Caco-2 (cell line): ENCODE measurements around the gene C1orf21. TPM values are rescaled to one million over a fixed set of nuclear protein-coding genes. Genes with fewer than 3 reads are reported as not detected.

Experiments
- BruUV-seq: library from RNA; stranded (reverse); fragments of 400-500 nt; replicated peaks from 2 replicates; lab custom pipeline; 2021; lab: Mats Ljungman, UMichigan
- CTCF ChIA-PET: fragments of 300-600 bp; sonication (Branson Sonifier 250); formaldehyde crosslinking; loops from one replicate; lab custom pipeline; 2022; ENCODE audit warnings: antibody characterized with exemption; lab: Charles Lee
- POLR2A ChIA-PET: fragments of 300-600 bp; sonication (Branson Sonifier 250); formaldehyde crosslinking; loops from one replicate; lab custom pipeline; 2022; ENCODE audit warnings: antibody characterized with exemption; lab: Charles Lee
- DNase-seq, 2 experiments: peaks; one replicate each; pipeline versions ENCODE4 v3.0.0 to v3.0.0-alpha.2; 2020 to 2022
- H3K27me3 ChIP-seq: replicated peaks from 2 replicates; pipeline ENCODE4 v1.6.0; 2011; ENCODE audit warnings: low read length; ENCODE audit not compliant: control insufficient read depth, insufficient read depth
- H3K36me3 ChIP-seq: 2 replicates; pipeline ENCODE4 v1.5.1; 2011; ENCODE audit warnings: low read length; ENCODE audit not compliant: control insufficient read depth, insufficient read depth
- H3K4me1 ChIP-seq: fragments of 250-450 bp; sonication (Bioruptor Pico); 2 replicates; pipeline ENCODE4 v1.5.1; 2020; ENCODE audit warnings: mild to moderate bottlenecking
- H3K4me3 ChIP-seq: 2 replicates; pipeline ENCODE4 v1.5.1; 2011; ENCODE audit warnings: low read depth, mild to moderate bottlenecking, control low read depth, low read length
- H3K9me3 ChIP-seq: fragments of 250-450 bp; sonication (Bioruptor Pico); 2 replicates; pipeline ENCODE4 v1.5.1; 2020; ENCODE audit warnings: mild to moderate bottlenecking, moderate library complexity
- H3K27ac Mint-ChIP-seq: one replicate; pipeline ENCODE4 v1.8.0; 2022; ENCODE audit warnings: mixed read lengths; ENCODE audit not compliant: unreplicated experiment
- H3K27me3 Mint-ChIP-seq: one replicate; pipeline ENCODE4 v1.8.0; 2022; ENCODE audit warnings: mixed read lengths; ENCODE audit not compliant: insufficient read depth, unreplicated experiment
- H3K36me3 Mint-ChIP-seq: one replicate; pipeline ENCODE4 v1.8.0; 2022; ENCODE audit warnings: mild to moderate bottlenecking, mixed read lengths; ENCODE audit not compliant: insufficient read depth, unreplicated experiment
- H3K4me1 Mint-ChIP-seq: one replicate; pipeline ENCODE4 v1.8.0; 2022; ENCODE audit warnings: low read depth, mixed read lengths; ENCODE audit not compliant: unreplicated experiment
- H3K4me3 Mint-ChIP-seq: one replicate; pipeline ENCODE4 v1.8.0; 2022; ENCODE audit warnings: mild to moderate bottlenecking, moderate library complexity, mixed read lengths; ENCODE audit not compliant: unreplicated experiment
- H3K9me3 Mint-ChIP-seq: one replicate; pipeline ENCODE4 v1.8.0; 2022; ENCODE audit warnings: mixed read lengths; ENCODE audit not compliant: unreplicated experiment
- CTCF ChIP-seq, 2 experiments: fragments of 200-600 bp in 1 of 2; IDR thresholded peaks; 1 replicate in 1 of 2; 2 replicates in 1 of 2; pipeline versions ENCODE4 v1.5.1 to v1.8.0; 2011 to 2022; ENCODE audit warnings: antibody characterized with exemption in 1 of 2, control low read depth in 1 of 2, inconsistent platforms in 1 of 2, low read depth in 1 of 2, low read length in 1 of 2, mild to moderate bottlenecking in 1 of 2, moderate library complexity in 1 of 2; ENCODE audit not compliant: insufficient read depth in 1 of 2, severe bottlenecking in 1 of 2, unreplicated experiment in 1 of 2
- intact Hi-C: fragments of 100-400 bp; cut with micrococcal nuclease; formaldehyde crosslinking; loops from one replicate; pipeline ENCODE4 v1.10.0; 2022; ENCODE audit not compliant: unreplicated experiment
- total RNA-seq: library from RNA; stranded (reverse); gene quantifications from 2 replicates; pipeline ENCODE4 v1.2.3, GENCODE V29; 2022

C1orf21 gene
- total RNA-seq, 1 experiment from 2014 or later: 0.82 TPM

DNA sequence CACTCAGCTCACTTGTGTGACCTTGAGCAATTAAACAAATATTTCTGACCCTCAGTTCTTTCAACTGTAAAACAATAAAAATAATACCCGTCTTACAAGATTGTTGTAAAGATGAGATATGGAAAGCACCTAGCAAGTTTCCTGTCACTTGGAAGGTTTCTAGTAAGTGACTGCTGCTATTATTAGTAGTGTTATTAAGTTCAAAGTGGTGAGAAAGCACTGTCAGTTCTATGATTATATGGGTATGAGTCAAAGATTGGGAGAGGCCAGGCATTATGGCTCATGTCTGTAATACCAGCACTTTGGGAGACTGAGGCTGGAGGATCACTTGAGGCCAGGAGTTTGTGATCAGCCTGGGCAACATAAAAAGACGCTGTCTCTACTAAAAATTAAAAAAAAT lies 145.4 kb downstream of the C1orf21 start:
- no peaks in the 10 kb centered on the region for H3K9me3 ChIP-seq
- intact Hi-C loops: no loop called here
- POLR2A ChIA-PET: no interaction called here
- no peaks in the 10 kb centered on the region for H3K4me1 ChIP-seq
- H3K36me3 ChIP-seq: no peaks in the 10 kb centered on the region
- no peak for DNase-seq
- no TSS peak for BruUV-seq
- TF ChIP-seq CTCF (IDR thresholded peaks at IDR 0.05; ENCODE audit: insufficient read depth in 1 of 2, low read depth in 1 of 2, low read length in 1 of 2, severe bottlenecking in 1 of 2, unreplicated experiment in 1 of 2): no peak
- Mint-ChIP-seq H3K4me1 (no peaks in the 10 kb centered on the region), H3K9me3 (no peaks in the 10 kb centered on the region), H3K36me3 (no peaks in the 10 kb centered on the region), H3K4me3 (no peak overlapping the region), H3K27me3 (peaks cover 20% of the 10 kb centered on the region), H3K27ac (no peak overlapping the region)
- no peak overlapping the region for H3K4me3 ChIP-seq
- no peaks in the 10 kb centered on the region; the same call in 1 of the 2 replicates for H3K27me3 ChIP-seq
- CTCF ChIA-PET: no interaction called here

GRCh38 chr1:184533049-184533448 lies 146.2 kb downstream of the C1orf21 start:
- Mint-ChIP-seq H3K9me3 (no peaks in the 10 kb centered on the region), H3K4me3 (no peak overlapping the region), H3K4me1 (no peaks in the 10 kb centered on the region), H3K27me3 (peaks cover 17% of the 10 kb centered on the region), H3K27ac (no peak overlapping the region), H3K36me3 (no peaks in the 10 kb centered on the region)
- Histone ChIP-seq H3K27me3 (no peaks in the 10 kb centered on the region; the same call in 1 of the 2 replicates), H3K36me3 (no peaks in the 10 kb centered on the region), H3K4me1 (no peaks in the 10 kb centered on the region), H3K9me3 (no peaks in the 10 kb centered on the region; the same call in 1 of the 2 replicates), H3K4me3 (no peak overlapping the region)
- ChIA-PET CTCF (no interaction called here), POLR2A (no interaction called here)
- TF ChIP-seq CTCF (IDR thresholded peaks at IDR 0.05; ENCODE audit: insufficient read depth in 1 of 2, low read depth in 1 of 2, low read length in 1 of 2, severe bottlenecking in 1 of 2, unreplicated experiment in 1 of 2): no peak
- intact Hi-C loops: no loop called here
- no TSS peak for BruUV-seq
- DNase-seq: no peak

GRCh38 chr1:184533915-184534314 lies 147.1 kb downstream of the C1orf21 start:
- POLR2A ChIA-PET: no interaction called here
- CTCF ChIA-PET: no interaction called here
- H3K27ac Mint-ChIP-seq: no peak overlapping the region
- no peak overlapping the region for H3K4me3 Mint-ChIP-seq
- H3K4me1 Mint-ChIP-seq: no peaks in the 10 kb centered on the region
- no peak for DNase-seq
- no peaks in the 10 kb centered on the region for H3K36me3 Mint-ChIP-seq
- peaks cover 9% of the 10 kb centered on the region; the same call in 1 of the 2 replicates for H3K9me3 ChIP-seq
- H3K27me3 Mint-ChIP-seq: peaks cover 17% of the 10 kb centered on the region
- H3K9me3 Mint-ChIP-seq: no peaks in the 10 kb centered on the region
- TF ChIP-seq CTCF (IDR thresholded peaks at IDR 0.05; ENCODE audit: insufficient read depth in 1 of 2, low read depth in 1 of 2, low read length in 1 of 2, severe bottlenecking in 1 of 2, unreplicated experiment in 1 of 2): no peak
- no peaks in the 10 kb centered on the region; the same call in 1 of the 2 replicates for H3K27me3 ChIP-seq
- H3K36me3 ChIP-seq: no peaks in the 10 kb centered on the region
- intact Hi-C loops: no loop called here
- no peaks in the 10 kb centered on the region for H3K4me1 ChIP-seq
- H3K4me3 ChIP-seq: no peak overlapping the region
- no TSS peak for BruUV-seq
